Spinal cord (tissue), 10 donors: ENCODE results near the gene KRT4. TPM values are rescaled to one million over a fixed set of nuclear protein-coding genes. Genes with fewer than 3 reads are reported as not detected.

Experiments used
- DNase-seq, 6 donors: peaks; one replicate each; pipeline versions ENCODE4 v3.0.0 to v3.0.0-alpha.2; 2013 to 2015; ENCODE audit warnings: low spot score in 6 of 6, low read depth in 4 of 6
- H3K27ac ChIP-seq: one replicate; pipeline ENCODE4 v1.5.1; 2013; ENCODE audit warnings: low read depth, low read length, control low read depth
- H3K27me3 ChIP-seq: one replicate; pipeline ENCODE4 v1.6.1; 2013; ENCODE audit warnings: low read length; ENCODE audit not compliant: control insufficient read depth, insufficient read depth
- H3K36me3 ChIP-seq: one replicate; pipeline ENCODE4 v1.6.1; 2013; ENCODE audit warnings: low read length; ENCODE audit not compliant: control insufficient read depth, insufficient read depth
- H3K4me1 ChIP-seq: one replicate; pipeline ENCODE4 v1.6.1; 2013; ENCODE audit warnings: low read length; ENCODE audit not compliant: control insufficient read depth, insufficient read depth
- H3K4me3 ChIP-seq: one replicate; pipeline ENCODE4 v1.5.1; 2013; ENCODE audit warnings: low read depth, low read length, control low read depth
- H3K9me3 ChIP-seq: one replicate; pipeline ENCODE4 v1.6.1; 2013; ENCODE audit warnings: low read length; ENCODE audit not compliant: control insufficient read depth, insufficient read depth
- WGBS: methylation state at CpG from one replicate; pipeline ENCODE4 v1.1.5; 2013; ENCODE audit warnings: missing lambda C conversion rate; ENCODE audit not compliant: insufficient coverage; 5-methylcytosine and 5-hydroxymethylcytosine counted together
- polyA plus RNA-seq, 2 donors: library from polyadenylated mRNA; unstranded; fragments of 120-200 nt; gene quantifications; one replicate each; pipeline ENCODE4 v1.2.1, GENCODE V29; 2013; ENCODE audit not compliant: insufficient read length in 2 of 2
- total RNA-seq, 2 donors: library from RNA; depleted of rRNA in 1 of 2; stranded (reverse); fragments of 120-200 nt in 1 of 2; fragments of >200 nt in 1 of 2; gene quantifications; one replicate each; pipeline versions ENCODE4 v1.2.3 to v1.2.4, GENCODE V29; 2013 to 2014
- donor health status: healthy.

Gene KRT4
- total and polyA plus RNA-seq, 4 donors: 0.11 to 0.20 (median 0.14) TPM; not detected in 1

DNA sequence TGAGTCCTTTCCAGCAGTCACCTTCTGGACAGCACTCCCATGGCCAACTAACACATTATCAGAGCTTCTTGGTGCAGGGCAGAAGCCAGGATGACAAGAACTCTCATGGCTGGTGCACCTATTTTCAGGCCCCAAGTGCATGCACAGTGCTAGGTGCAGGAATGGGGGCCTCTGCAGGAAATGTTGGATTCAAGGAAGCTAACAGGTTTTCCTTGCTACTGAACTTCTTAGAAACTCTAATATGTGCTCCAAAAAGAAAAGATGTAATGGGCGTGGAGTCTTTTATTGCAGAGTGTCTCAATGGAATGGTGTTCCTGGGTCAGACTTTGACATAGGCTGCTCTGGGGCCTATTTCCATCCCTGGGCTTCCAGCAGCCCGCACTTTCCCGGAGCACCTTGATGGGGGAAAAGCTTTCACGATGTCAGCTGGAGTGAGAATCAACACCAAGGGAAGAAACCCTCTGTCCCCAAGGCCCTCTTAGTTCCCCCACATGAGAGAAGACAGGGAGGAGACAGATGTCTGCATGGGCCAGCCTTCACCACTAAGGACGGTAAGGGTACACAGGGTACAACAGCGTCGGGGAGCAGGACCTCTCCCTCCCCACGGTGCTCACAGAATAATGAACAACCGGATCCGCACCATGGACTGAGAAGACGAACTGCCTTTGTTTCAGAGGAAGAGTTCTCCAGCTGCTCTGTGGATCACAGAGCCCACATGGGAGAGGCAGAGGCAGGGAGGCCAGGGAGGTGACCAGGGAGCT, 24.9 kb downstream of the KRT4 start:
- H3K36me3 ChIP-seq: no peaks in the 10 kb centered on the region
- H3K9me3 ChIP-seq: no peaks in the 10 kb centered on the region
- peaks cover 12% of the 10 kb centered on the region for H3K27me3 ChIP-seq
- H3K4me1 ChIP-seq: peaks cover 9% of the 10 kb centered on the region
- DNase-seq: no peak
- WGBS: 86% methylated on average over 8 of the region's 11 CpGs
- H3K27ac ChIP-seq: no peak overlapping the region
- H3K4me3 ChIP-seq: no peak overlapping the region

DNA sequence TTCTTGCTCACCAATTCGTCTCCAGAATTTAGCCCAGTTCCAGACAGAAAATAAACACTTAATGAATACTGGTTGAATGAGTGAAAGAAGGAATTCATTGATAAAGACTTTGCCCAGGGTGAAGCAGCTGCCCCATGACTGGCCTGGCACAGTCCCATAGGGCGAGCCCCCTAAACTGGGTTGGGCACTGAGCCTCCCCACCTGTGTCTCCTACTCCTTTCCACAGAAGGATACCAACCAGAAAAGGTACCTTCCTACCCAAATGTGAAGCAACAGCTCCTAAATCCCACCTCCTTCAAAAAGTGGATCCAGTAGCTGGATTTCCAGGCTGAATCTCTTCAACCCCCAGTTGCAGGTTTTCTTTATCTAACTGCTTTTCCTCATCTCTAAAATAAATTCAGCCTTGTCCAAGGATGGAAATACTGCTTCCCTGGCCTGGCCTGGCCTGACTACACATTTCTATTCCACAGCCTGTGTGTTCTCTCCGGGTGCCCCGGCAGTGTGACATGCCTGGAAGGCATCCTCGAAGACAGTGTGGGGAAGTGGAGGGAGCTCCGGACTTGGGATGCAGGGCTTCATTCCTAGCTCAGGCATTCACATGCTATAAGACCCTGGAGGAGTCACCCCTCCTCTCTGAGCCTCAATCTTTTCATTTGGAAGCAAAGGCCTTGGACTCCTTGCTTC, 25.6 kb downstream of the KRT4 start:
- H3K27me3 ChIP-seq: peaks cover 12% of the 10 kb centered on the region
- WGBS: 83% methylated on average over 1 of the region's 6 CpGs
- DNase-seq: no peak

DNA sequence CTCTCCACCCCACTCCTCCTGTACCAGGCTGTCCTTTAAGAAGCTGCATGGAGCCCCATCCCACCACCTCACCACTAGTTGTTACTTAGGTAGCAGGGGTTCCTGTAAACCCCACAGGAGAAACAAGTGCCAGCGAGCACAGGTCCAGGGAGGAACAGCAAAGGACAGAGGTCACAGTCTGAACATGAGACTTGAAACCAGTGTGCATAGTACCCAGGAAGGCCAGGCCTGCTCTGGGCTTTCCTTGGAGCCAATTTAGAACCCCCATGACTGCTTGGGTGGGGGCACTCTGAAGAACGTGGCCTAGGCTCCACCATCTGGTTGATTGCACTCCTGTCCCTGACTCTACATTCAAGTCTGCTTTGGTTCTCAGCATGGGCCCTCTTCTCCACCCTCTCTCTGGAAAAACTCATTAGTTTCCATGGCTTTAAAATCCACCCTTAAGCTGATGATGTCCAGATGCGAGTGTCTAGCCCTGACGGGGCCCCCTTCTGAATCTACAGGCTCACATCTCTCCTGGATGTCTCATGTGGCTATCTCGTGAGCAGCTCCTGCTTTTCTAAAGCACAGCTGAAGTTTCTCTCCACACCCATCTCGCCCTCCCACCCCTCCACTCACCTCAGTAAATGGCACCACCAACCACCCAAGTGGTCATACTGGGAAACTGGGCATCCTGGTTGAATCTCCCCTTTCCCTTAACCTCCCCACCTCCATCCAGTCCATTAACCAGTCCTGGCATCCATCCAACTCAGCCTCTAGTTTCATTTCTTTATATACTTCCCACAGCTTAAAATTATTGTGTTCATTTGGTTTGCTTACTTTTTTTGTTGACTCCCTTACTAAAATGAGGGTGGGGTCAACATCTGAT, 26.4 kb downstream of the KRT4 start:
- Histone ChIP-seq H3K27me3 (peaks cover 12% of the 10 kb centered on the region), H3K36me3 (no peaks in the 10 kb centered on the region), H3K4me1 (peaks cover 9% of the 10 kb centered on the region), H3K9me3 (no peaks in the 10 kb centered on the region), H3K4me3 (no peak overlapping the region), H3K27ac (no peak overlapping the region)
- DNase-seq: peak in 1 of 6 donors; percentile 11
- WGBS: 70% methylated on average over 6 of the region's 6 CpGs

More for the DNA sequence above, 25.6 kb downstream of the KRT4 start:
- Histone ChIP-seq H3K27ac (no peak overlapping the region), H3K9me3 (no peaks in the 10 kb centered on the region), H3K4me1 (peaks cover 9% of the 10 kb centered on the region), H3K36me3 (no peaks in the 10 kb centered on the region), H3K4me3 (no peak overlapping the region)

DNA sequence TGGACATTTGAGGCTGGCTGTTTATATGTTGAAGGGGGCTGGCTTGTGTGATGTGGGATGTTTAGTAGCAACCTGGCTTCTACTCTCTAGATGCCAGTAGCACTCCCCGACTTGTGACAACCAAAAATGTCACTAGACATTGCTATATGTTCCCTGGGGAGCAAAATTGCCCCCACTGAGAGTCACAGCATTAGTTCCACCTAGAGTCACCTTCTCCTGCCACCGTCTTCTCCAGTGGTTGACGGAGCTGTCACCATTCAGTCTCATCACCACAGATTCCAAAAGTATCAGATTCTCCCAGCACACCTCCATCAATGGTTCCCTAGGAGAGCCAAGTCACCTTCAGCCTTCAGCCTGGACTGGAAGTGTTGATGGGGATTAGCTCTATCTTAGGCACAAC, 29.0 kb downstream of the KRT4 start:
- no peaks in the 10 kb centered on the region for H3K36me3 ChIP-seq
- no peak for DNase-seq
- H3K9me3 ChIP-seq: no peaks in the 10 kb centered on the region
- H3K27ac ChIP-seq: no peak overlapping the region
- H3K4me3 ChIP-seq: no peak overlapping the region
- H3K4me1 ChIP-seq: peaks cover 5% of the 10 kb centered on the region
- peaks cover under 1% of the 10 kb centered on the region for H3K27me3 ChIP-seq
- whole genome bisulfite sequencing: 80% methylated on average over 3 of the region's 3 CpGs

DNA sequence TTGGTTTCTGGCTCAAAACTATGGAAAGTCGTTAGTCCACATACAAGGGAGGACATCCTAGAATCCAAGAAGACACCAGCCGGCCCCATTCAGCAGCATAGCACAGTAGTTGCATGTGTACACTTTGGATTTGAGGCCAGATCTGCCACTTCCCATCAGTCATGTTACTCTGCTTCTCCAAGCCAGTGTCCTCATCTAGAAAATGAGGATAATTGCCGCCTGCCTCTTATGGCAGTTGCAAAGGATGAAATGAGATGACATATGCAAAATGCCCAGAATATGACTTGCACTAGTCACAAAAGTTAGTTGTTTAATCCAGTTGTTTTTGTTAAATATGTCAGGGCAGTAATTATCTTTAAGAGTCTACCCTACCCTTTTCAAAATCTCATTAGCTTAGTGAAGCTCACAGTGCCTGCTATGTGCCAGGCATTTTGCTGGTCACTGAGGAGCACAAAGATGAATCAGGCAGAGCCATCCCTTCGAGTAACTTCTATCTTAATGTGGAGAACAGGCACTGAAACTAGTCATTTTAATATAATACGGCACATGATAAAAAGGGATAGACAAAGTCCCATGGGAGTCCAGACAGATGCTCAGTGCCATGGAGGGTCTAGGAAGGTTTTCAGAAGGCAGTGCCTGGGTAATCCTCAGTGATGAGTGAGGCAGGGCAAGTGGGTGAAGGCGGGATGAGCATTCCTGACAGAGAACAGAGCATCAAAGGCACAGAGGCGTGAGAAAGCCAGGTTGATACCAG, 30.2 kb downstream of the KRT4 start:
- Histone ChIP-seq H3K27me3 (no peaks in the 10 kb centered on the region), H3K9me3 (no peaks in the 10 kb centered on the region)
- WGBS: 88% methylated on average over 5 of the region's 7 CpGs

DNA sequence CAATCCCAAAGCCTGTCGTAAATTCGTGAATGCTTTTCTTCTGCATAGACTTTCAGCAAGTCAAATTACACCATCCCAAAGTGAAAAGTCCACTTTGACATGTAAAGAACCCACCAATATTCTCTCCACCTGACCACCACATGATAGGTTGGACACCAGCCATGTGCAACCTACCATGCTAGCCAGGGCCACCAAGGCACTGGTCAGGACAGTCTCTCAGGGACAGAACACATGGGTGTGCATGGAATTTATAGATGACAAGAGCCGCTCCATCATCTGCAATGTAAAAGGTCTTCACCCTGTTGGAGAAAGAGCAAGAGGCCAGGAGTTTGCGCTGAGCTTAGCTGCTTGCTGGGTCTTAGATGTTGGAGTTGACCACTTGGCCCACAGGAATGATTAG, 31.4 kb downstream of the KRT4 start:
- H3K27ac ChIP-seq: no peak overlapping the region
- 100% methylated on average over 3 of the region's 4 CpGs for WGBS
- no peak overlapping the region for H3K4me3 ChIP-seq
- H3K36me3 ChIP-seq: no peaks in the 10 kb centered on the region
- DNase-seq: no peak
- H3K27me3 ChIP-seq: no peaks in the 10 kb centered on the region
- no peaks in the 10 kb centered on the region for H3K9me3 ChIP-seq
- H3K4me1 ChIP-seq: no peaks in the 10 kb centered on the region

More for the DNA sequence above, 30.2 kb downstream of the KRT4 start:
- no peak for DNase-seq
- H3K27ac ChIP-seq: no peak overlapping the region
- H3K4me1 ChIP-seq: no peaks in the 10 kb centered on the region
- no peaks in the 10 kb centered on the region for H3K36me3 ChIP-seq
- H3K4me3 ChIP-seq: no peak overlapping the region

DNA sequence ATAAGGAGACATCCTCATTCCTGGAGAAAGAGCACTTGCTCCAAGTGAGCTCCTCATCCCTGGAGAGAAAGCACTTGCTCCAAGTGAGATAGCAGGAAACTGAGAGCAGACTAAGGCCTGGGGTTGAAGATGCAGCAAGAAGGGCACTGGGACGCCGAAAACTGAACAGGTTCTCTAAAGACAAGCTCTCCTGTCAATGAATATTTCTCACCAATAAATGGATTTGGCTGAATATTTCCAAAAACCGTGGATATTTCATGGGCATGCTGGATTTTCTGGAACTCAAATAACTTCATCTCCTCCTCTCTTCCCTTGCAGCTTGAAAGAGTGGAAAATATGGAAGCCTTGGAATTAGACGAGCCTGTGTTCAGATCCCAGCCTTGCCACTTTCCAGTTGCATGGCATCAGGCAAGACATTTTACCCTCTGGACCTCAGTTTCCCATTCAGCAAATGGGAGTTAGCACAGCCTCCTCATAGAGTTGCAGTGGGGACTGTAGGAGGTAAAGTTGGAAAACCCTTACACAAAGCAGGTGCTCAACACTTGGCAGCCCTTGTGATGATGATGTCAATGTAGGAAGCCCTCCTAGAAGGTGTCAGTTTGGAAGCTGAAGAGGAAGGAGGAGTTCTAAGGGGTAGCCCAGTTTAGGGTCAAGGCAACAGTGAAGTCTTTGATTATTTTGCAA, 32.4 kb downstream of the KRT4 start:
- no peak for DNase-seq
- H3K36me3 ChIP-seq: no peaks in the 10 kb centered on the region
- peaks cover 2% of the 10 kb centered on the region for H3K27me3 ChIP-seq
- no peak overlapping the region for H3K27ac ChIP-seq
- WGBS: no CpG with 5 or more reads among the region's 4 CpGs
- H3K9me3 ChIP-seq: no peaks in the 10 kb centered on the region
- no peaks in the 10 kb centered on the region for H3K4me1 ChIP-seq
- no peak overlapping the region for H3K4me3 ChIP-seq

DNA sequence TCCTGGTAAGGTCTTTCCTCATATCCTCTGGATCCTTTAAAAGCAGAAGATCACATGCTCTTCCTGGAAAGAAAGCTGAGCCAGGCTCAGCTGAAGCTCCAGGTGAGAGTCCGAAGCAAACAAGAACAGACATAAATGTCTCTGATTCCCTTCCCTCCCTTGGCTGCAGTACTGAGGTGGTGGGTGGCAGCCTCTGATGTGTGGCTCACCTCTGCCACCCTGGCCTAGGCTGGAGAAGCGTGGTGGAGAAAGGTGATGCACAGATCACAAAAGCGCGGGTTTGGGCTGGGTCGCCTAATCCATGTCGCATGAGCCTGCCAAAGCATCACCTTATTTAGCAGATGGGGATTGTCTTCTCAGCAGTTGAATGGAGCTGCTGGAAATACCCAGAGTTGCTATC, 34.0 kb downstream of the KRT4 start:
- Histone ChIP-seq H3K36me3 (no peaks in the 10 kb centered on the region), H3K27me3 (peaks cover 2% of the 10 kb centered on the region), H3K27ac (no peak overlapping the region), H3K4me1 (no peaks in the 10 kb centered on the region), H3K4me3 (no peak overlapping the region), H3K9me3 (no peaks in the 10 kb centered on the region)
- WGBS: 79% methylated on average over 5 of the region's 6 CpGs
- no peak for DNase-seq
